ENCODE data around the gene INSM2. TPM values are rescaled to one million over a fixed set of nuclear protein-coding genes. Genes with fewer than 3 reads are reported as not detected.
A peak's percentile ranks its signal among the peaks of the same experiment; 100 is the strongest.

Gene INSM2
- total and polyA plus RNA-seq, 2 of the 13 experiments (the other 11 are each of a cell fraction or from before 2014, with no cell fraction given): not detected

DNA sequence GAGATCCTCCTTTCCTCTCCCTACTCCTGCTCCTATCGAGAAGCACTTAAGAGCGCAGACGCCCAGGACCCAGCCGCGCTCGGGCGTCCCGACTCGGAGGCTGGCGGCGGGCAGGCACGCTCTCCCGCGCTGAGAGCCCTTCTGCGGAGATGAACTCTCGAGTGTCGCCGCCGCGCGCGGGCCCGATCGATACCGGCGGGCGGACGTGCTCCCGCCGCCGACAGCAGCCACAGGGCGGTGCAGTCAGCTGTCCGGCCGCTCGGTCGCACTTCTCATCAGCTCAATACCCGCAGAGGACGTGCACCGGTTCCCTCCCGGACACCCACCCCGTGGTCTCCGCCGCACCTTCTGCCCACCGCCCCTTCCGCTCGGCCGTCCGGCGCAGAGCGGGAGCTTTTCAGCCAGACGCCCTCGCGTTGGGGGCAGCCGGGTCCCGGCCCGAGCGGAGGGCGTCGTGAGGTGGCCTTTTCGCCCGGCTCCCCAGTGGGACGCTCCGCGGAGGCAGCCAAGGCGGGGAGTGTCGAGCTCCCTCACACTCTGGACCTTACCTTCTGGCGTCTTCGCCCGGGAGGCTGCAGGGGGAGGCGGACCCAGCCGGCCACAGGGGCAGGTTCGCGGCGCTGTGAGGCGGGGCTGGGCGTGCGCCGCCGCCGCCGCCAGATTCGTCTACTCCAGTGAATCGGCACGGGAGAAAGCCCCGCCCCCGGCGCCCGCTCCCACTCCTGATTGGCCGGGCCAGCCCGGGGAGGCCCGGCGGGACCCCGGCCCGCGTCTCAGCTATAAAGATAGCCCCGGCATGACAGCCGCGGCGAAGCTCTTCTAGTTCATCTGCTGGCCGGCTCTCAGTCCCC, at the start of gene INSM2 (continued):
- no peak for TF ChIP-seq NCOA5 (CRISPR knock-in tag; IDR thresholded peaks at IDR 0.05)
- no peak for TF ChIP-seq GABPA (IDR thresholded peaks at IDR 0.05; ENCODE audit: low read depth, low read length)
- TF ChIP-seq GABPA (CRISPR knock-in tag; IDR thresholded peaks at IDR 0.05; ENCODE audit: low read depth): no peak
- TF ChIP-seq ZNF703 (CRISPR knock-in tag; IDR thresholded peaks at IDR 0.05; ENCODE audit: borderline replicate concordance): peak; percentile 29; the same call in 1 of the 2 replicates
- peak; percentile 57 for TF ChIP-seq MED1 (CRISPR knock-in tag; IDR thresholded peaks at IDR 0.05)
- TF ChIP-seq NFYC (CRISPR knock-in tag; IDR thresholded peaks at IDR 0.05): peak; percentile 65
- TF ChIP-seq, protein P1, sequence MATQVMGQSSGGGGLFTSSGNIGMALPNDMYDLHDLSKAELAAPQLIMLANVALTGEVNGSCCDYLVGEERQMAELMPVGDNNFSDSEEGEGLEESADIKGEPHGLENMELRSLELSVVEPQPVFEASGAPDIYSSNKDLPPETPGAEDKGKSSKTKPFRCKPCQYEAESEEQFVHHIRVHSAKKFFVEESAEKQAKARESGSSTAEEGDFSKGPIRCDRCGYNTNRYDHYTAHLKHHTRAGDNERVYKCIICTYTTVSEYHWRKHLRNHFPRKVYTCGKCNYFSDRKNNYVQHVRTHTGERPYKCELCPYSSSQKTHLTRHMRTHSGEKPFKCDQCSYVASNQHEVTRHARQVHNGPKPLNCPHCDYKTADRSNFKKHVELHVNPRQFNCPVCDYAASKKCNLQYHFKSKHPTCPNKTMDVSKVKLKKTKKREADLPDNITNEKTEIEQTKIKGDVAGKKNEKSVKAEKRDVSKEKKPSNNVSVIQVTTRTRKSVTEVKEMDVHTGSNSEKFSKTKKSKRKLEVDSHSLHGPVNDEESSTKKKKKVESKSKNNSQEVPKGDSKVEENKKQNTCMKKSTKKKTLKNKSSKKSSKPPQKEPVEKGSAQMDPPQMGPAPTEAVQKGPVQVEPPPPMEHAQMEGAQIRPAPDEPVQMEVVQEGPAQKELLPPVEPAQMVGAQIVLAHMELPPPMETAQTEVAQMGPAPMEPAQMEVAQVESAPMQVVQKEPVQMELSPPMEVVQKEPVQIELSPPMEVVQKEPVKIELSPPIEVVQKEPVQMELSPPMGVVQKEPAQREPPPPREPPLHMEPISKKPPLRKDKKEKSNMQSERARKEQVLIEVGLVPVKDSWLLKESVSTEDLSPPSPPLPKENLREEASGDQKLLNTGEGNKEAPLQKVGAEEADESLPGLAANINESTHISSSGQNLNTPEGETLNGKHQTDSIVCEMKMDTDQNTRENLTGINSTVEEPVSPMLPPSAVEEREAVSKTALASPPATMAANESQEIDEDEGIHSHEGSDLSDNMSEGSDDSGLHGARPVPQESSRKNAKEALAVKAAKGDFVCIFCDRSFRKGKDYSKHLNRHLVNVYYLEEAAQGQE (IDR thresholded peaks at IDR 0.05; ENCODE audit: borderline replicate concordance in 1 of 2, low read depth in 1 of 2, low read length in 2 of 2): no peak; a peak in 1 of 4 replicates
- TF ChIP-seq CCDC6 (CRISPR knock-in tag; IDR thresholded peaks at IDR 0.05): peak; percentile 41; the same call in 1 of the 2 replicates
- peak; percentile 20; the same call in 1 of the 2 replicates for TF ChIP-seq RFXANK (CRISPR knock-in tag; IDR thresholded peaks at IDR 0.05)
- TF ChIP-seq, protein P2, sequence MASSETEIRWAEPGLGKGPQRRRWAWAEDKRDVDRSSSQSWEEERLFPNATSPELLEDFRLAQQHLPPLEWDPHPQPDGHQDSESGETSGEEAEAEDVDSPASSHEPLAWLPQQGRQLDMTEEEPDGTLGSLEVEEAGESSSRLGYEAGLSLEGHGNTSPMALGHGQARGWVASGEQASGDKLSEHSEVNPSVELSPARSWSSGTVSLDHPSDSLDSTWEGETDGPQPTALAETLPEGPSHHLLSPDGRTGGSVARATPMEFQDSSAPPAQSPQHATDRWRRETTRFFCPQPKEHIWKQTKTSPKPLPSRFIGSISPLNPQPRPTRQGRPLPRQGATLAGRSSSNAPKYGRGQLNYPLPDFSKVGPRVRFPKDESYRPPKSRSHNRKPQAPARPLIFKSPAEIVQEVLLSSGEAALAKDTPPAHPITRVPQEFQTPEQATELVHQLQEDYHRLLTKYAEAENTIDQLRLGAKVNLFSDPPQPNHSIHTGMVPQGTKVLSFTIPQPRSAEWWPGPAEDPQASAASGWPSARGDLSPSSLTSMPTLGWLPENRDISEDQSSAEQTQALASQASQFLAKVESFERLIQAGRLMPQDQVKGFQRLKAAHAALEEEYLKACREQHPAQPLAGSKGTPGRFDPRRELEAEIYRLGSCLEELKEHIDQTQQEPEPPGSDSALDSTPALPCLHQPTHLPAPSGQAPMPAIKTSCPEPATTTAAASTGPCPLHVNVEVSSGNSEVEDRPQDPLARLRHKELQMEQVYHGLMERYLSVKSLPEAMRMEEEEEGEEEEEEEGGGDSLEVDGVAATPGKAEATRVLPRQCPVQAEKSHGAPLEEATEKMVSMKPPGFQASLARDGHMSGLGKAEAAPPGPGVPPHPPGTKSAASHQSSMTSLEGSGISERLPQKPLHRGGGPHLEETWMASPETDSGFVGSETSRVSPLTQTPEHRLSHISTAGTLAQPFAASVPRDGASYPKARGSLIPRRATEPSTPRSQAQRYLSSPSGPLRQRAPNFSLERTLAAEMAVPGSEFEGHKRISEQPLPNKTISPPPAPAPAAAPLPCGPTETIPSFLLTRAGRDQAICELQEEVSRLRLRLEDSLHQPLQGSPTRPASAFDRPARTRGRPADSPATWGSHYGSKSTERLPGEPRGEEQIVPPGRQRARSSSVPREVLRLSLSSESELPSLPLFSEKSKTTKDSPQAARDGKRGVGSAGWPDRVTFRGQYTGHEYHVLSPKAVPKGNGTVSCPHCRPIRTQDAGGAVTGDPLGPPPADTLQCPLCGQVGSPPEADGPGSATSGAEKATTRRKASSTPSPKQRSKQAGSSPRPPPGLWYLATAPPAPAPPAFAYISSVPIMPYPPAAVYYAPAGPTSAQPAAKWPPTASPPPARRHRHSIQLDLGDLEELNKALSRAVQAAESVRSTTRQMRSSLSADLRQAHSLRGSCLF (CRISPR knock-in tag; IDR thresholded peaks at IDR 0.05; ENCODE audit: borderline replicate concordance): 0 out of 2 replicates have a peak, but pooled peaks have one; percentile 82
- TF ChIP-seq, protein P3, sequence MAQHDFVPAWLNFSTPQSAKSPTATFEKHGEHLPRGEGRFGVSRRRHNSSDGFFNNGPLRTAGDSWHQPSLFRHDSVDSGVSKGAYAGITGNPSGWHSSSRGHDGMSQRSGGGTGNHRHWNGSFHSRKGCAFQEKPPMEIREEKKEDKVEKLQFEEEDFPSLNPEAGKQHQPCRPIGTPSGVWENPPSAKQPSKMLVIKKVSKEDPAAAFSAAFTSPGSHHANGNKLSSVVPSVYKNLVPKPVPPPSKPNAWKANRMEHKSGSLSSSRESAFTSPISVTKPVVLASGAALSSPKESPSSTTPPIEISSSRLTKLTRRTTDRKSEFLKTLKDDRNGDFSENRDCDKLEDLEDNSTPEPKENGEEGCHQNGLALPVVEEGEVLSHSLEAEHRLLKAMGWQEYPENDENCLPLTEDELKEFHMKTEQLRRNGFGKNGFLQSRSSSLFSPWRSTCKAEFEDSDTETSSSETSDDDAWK (CRISPR knock-in tag; IDR thresholded peaks at IDR 0.05): no peak
- TF ChIP-seq ZNF761 (CRISPR knock-in tag; conservative IDR thresholded peaks at IDR 0.05): peak; percentile 98
- TF ChIP-seq ZNF780A (CRISPR knock-in tag; IDR thresholded peaks at IDR 0.05): peak; percentile 32; the same call in 1 of the 2 replicates
- TF ChIP-seq MEIS1 (CRISPR knock-in tag; IDR thresholded peaks at IDR 0.05; ENCODE audit: borderline replicate concordance): peak; percentile 83; the same call in 1 of the 2 replicates
- TF ChIP-seq DPF2 (CRISPR knock-in tag; IDR thresholded peaks at IDR 0.05; ENCODE audit: borderline replicate concordance, low read depth): no peak
- TF ChIP-seq SIN3A (IDR thresholded peaks at IDR 0.05; ENCODE audit: borderline replicate concordance, low read depth, low read length): no peak
- TF ChIP-seq PPARG (CRISPR knock-in tag; conservative IDR thresholded peaks at IDR 0.05): peak; percentile 20; the same call in 1 of the 2 replicates
- TF ChIP-seq GABPB1 (CRISPR knock-in tag; IDR thresholded peaks at IDR 0.05): peak; percentile 79; the same call in 1 of the 2 replicates
- no peak; the same call in 1 of the 2 replicates for TF ChIP-seq THYN1 (CRISPR knock-in tag; IDR thresholded peaks at IDR 0.05; ENCODE audit: borderline replicate concordance, low read depth)

Measured in HepG2 (cell line).